Loucy (cell line): ENCODE data around the gene KANSL3.

Source experiments
- CTCF ChIP-seq: fragments of 200-600 bp; sonication (generic); conservative IDR thresholded peaks from 2 replicates; pipeline ENCODE4 v1.5.1; 2014; ENCODE audit warnings: mild to moderate bottlenecking, antibody characterized with exemption, low read length
- EZH2phosphoT487 ChIP-seq: fragments of 200-600 bp; IDR thresholded peaks from 2 replicates; pipeline ENCODE4 v1.6.1; 2018; ENCODE audit warnings: antibody characterized with exemption, mild to moderate bottlenecking, moderate library complexity, borderline replicate concordance

- no peak for TF ChIP-seq EZH2phosphoT487
- TF ChIP-seq CTCF, result no peak
Measured at GRCh38 chr2:96548558-96549465, 89.3 kb downstream of the KANSL3 start.
